Measurements from ENCODE around the gene ANXA11.
A peak's percentile ranks its signal among the peaks of the same experiment; 100 is the strongest.

Gene ANXA11

DNA sequence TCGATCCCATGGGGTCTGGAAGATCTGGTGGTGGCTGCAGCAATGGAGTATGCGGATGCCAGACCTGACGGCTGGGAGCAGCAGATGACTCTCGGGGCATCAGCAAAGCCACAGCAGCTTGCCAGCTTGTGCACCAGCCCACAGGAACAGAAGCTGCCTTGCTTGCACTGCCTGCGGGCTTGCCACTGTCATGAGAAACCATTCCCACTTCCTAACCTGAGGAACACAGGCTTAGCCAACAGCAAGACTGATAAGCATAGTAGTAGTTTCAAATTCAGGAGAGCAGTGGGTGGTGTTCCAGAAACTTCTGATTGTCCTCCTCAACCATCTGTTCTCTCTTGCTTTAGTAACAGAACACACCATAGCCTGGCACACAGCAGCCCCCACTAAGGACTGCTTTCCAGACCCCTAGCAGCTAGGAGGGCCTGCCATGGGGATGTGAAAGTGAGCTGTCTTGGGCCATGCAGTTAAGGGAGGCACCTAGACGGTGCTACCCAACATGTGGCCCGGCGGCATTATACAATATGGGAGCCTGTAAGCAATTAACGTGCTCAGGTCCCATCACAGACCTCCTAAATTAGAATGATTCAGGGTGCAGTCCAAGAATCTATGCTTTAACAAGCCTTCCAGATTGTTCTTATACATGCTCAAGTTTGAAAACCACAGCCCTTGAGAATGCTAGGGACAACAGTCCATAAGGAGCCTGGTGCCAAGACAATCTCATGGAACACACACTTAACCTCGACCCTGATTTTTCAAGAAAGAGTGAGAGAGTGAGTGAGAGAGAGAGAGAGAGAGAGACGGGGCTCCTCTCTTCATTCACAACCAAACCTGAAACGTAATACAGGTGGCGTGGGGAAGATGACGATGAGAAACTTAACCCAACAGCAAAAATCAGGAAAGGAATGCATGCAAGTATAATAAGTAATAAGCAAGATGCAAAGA is 7.1 kb downstream of the ANXA11 start:
- TF ChIP-seq ZNF274 (IDR thresholded peaks at IDR 0.05; ENCODE audit: low read depth, low read length) = no peak
- H3K4me3 ChIP-seq (ENCODE audit: low read length) = no peak overlapping the region

- TF ChIP-seq ZNF274 (IDR thresholded peaks at IDR 0.05; ENCODE audit: low read depth, low read length) = no peak
- no peak overlapping the region for H3K4me3 ChIP-seq (ENCODE audit: low read length)
Measured at GRCh38 chr10:80196950-80197315, 8.4 kb downstream of the ANXA11 start.

GRCh38 chr10:80196270-80196949 is 8.9 kb downstream of the ANXA11 start:
- H3K4me3 ChIP-seq (ENCODE audit: low read length) = peak overlapping the region; percentile 8; the same call in 1 of the 2 replicates
- no peak for TF ChIP-seq ZNF274 (IDR thresholded peaks at IDR 0.05; ENCODE audit: low read depth, low read length)

DNA sequence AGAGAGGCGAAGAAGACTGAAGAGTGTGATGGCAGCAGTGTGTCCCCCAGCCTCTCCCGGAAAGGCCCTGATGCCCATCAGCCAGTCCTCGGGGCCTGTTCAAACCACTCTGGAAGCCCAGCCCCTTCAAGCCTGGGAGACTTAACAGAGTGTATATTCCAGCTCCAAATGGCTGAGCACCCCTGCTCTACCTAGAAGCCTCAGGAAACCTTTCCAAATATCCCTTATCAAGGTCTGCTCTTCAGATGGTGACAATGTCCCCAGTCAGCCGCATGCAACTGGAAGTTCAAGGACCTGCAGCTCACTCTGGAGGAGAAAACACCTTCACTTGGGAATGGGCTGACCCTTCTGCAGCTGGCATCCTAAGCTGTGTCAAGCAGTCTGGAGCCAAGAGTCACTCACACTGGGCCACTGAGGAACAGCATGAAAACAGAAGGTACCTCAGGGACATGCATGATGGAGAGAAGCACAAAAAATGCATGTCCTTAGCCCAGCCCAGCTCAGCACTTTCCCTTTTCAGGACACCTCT is 10.2 kb downstream of the ANXA11 start:
- no peak overlapping the region for H3K4me3 ChIP-seq (ENCODE audit: low read length)
- TF ChIP-seq ZNF274 (IDR thresholded peaks at IDR 0.05; ENCODE audit: low read depth, low read length) = no peak

DNA sequence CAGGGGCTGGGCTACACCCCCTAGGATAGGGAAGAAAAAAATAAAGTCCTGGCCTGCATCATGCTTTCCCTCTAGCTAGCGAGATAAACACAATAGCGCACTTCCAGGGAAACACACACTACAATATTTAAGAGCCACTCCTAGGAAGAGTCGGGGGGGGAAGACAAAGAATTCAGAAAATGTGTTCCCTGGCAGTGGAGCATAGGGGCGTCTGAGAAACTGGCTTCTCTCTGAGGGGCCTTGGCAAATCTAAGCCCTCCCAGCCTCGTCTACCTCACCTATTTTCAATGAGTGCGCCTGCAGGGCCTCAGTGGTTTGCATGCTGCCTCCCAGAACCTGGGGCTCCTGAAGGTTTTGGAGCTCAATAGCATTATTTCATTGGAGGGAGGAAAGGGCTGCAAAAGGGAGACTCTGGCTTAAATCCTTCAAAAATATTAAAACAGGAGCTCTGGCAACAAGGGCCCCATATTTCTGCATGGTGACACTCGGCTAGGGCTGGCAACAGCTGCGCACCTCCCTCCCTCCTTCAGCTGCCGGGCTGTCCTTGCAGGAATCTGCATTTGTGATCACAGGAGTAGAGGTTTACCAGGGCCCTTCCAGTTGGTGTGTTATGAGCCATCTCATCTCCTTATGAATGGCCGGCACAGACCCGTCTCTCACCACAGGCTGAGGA is 10.8 kb downstream of the ANXA11 start:
- H3K4me3 ChIP-seq (ENCODE audit: low read length) = no peak overlapping the region
- no peak for TF ChIP-seq ZNF274 (IDR thresholded peaks at IDR 0.05; ENCODE audit: low read depth, low read length)

- TF ChIP-seq ZNF274 (IDR thresholded peaks at IDR 0.05; ENCODE audit: low read depth, low read length) = no peak
- H3K4me3 ChIP-seq (ENCODE audit: low read length) = no peak overlapping the region
Measured at GRCh38 chr10:80192553-80192952, 12.8 kb downstream of the ANXA11 start.

DNA sequence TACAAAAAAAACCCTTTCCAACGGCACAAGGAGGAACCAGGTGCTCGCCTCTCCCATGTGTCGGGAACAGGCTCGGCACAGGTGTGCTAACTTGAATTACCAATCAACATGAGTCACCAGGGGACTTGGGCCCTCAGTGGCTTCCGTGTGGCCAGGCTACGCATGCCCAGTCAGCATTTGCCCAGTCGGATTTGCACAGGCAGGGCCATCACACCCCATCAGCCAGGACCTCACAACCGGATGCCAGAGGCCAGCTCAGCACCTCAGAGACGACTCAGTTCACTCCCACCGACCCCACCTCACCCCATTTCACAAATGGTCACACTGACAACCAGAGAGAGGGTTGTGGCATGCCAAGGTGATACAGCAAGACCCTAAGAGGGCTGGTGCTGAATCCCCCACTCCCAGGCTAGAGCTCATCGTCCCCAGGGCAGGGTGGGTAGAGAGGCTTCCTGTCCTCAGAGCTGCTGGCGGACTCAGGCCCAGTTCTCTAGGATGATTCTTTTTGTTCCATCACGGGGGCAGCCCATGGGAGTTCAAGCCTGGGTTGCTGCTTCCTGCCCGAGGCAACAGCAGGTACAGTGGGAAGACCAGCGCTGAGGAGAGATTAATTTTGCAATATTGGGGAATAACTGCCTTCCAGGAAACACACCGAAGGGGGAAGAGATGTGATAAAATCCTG is 13.6 kb downstream of the ANXA11 start:
- H3K4me3 ChIP-seq (ENCODE audit: low read length) = no peak overlapping the region
- TF ChIP-seq ZNF274 (IDR thresholded peaks at IDR 0.05; ENCODE audit: low read depth, low read length) = no peak

DNA sequence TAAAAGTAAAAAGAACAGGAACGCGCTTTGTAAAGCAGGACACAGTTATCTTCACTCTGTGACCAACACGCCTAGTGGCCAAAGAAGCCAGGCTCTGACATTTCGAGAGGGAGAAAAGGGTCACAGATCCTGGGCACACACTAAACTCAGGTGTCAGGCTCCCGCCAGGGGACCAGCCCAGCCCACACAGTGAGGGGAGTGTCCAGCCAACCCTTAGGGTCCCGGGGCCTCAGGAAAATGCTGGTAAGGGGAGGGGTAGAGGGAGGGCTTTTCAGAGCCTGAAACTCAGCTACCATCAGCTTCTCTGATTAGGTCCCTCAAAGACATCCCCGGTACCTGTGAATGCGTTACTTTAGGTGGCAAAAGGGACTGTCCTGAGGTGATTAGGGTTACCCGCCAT is 16.6 kb downstream of the ANXA11 start:
- no peak for TF ChIP-seq ZNF274 (IDR thresholded peaks at IDR 0.05; ENCODE audit: low read depth, low read length)
- H3K4me3 ChIP-seq (ENCODE audit: low read length) = no peak overlapping the region

DNA sequence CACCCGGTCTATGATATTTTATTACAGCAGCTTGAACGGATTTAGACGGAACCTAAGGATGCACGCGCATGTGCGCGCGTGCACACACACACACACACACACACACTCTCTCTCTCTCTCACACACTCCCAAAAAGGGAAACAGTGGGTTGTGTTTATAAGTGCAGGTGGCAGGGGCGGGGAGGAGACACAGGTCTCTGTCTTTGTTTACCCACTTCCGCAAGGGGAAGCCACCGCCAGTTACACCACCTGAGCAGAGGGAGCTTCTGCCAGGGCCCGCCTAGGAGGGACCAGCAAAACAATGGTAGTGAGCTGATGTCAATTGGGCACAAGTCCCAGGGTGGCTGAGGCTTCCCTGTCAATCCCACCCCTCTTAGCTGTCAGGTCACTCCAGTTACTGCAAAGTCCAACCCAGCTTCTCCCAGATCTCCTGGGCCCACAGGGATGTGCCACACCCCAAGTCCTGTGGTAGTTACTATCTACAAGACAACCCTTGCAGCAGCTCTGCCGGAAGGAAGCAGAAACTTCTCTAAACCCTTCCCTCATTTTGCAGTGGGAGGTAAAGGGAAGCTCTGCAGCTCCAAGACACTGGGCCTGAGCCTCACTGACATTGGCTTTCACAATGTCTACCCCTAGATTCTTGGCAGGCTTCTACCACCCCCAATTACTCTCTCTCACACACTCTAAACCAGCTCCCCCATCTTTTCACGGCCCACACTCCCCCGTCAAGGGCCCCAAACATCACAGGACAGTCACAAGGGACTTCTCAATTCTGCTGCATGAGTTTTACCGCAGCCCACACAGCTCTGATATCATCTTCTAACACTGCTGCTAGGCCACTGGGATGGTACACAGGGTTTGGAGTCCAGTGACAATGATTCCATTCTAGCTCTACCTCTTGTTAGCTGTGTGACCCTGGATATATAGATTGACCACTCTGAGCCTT is 17.6 kb downstream of the ANXA11 start:
- no peak for TF ChIP-seq ZNF274 (IDR thresholded peaks at IDR 0.05; ENCODE audit: low read depth, low read length)
- H3K4me3 ChIP-seq (ENCODE audit: low read length) = peak overlapping the region; percentile 3; the same call in 1 of the 2 replicates

GRCh38 chr10:80187060-80187459 is 18.3 kb downstream of the ANXA11 start:
- TF ChIP-seq ZNF274 (IDR thresholded peaks at IDR 0.05; ENCODE audit: low read depth, low read length) = no peak
- no peak overlapping the region for H3K4me3 ChIP-seq (ENCODE audit: low read length)

DNA sequence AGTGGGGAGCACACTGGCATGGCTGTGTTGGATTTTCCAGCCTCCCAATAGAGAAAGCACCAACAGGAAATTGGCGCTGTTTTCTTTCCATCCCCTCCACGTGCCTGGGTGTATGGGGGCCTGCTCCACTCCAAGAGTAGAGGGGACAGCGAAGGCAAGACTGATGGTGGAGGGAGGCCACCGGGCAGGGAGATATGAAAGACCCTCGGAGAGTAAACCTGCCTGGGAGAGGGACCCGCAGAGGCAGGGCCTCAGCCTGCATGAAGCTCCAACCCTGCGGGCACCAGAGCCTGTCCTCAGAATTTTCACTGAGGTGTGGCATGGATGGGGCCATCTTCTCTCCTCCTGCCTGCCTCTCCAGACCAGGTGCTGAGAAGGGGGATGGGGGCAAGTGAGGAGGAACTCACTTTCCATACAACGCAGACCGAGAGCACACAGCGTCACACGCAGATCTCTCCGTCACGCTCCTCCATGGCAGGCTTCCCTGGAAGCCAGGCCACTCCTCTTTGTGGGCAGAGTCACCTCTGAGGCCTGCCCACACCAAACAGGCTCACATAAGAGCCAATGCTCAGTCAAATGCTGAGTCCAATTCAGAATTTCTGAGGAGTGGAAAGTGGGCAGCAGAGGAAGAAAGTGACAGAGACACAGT is 18.8 kb downstream of the ANXA11 start:
- TF ChIP-seq ZNF274 (IDR thresholded peaks at IDR 0.05; ENCODE audit: low read depth, low read length) = no peak
- no peak overlapping the region for H3K4me3 ChIP-seq (ENCODE audit: low read length)

DNA sequence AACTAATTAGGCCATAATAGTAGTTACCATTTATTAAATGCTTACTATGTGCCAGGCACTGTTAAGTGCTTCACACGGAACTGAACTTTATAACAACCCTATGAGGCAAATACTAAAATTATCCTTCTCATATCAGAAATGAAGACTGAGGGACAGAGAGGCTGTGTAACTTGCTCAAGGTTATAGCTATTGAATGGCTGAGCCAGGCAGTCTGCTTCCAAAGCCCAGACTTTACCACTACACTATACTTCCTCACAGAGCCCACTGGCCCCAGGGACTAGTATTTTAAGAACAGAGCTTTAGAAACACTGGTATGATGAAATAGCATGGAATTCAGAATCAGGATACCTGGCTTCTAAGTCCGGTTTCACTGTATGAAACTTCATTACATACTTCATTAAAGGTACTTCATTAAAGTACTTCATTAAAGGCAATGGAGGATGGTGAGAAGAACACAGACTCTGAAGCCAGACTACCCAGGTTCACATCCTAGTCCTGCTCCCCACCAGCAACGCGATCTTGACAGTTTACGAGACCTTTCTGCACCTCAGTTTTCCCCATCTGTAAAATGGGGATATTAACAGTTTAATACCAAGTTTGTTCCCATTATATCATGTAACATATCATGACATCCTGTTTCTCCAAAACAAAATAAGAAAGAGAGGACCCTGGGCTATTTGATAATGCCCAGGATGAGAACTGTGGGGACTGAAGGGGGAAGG is 19.6 kb downstream of the ANXA11 start:
- no peak for TF ChIP-seq ZNF274 (IDR thresholded peaks at IDR 0.05; ENCODE audit: low read depth, low read length)
- H3K4me3 ChIP-seq (ENCODE audit: low read length) = no peak overlapping the region

Data from GM08714 (cell line).